Right lobe of liver (tissue), 4 donors: ENCODE results near the gene ARSD.

Experiments
- POLR2A ChIP-seq: fragments of 450-650 bp; IDR thresholded peaks from one replicate; pipeline ENCODE4 v1.6.1; 2017; ENCODE audit warnings: antibody characterized with exemption, mild to moderate bottlenecking
- TF ChIP-seq, protein P1 (sequence below), 4 donors: fragments of 200-600 bp in 3 of 4; fragments of 450-650 bp in 1 of 4; IDR thresholded peaks; one replicate each; pipeline versions ENCODE4 v1.5.1 to v1.8.0; 2016 to 2022; ENCODE audit warnings: antibody characterized with exemption in 4 of 4, mild to moderate bottlenecking in 2 of 4
- donor health status: DM: no; HTN: no; CAD: no.
- donor health status: DM: no; HTN: no; CAD: no.
- donor health status: DM: no; HTN: yes; CAD: no.

DNA sequence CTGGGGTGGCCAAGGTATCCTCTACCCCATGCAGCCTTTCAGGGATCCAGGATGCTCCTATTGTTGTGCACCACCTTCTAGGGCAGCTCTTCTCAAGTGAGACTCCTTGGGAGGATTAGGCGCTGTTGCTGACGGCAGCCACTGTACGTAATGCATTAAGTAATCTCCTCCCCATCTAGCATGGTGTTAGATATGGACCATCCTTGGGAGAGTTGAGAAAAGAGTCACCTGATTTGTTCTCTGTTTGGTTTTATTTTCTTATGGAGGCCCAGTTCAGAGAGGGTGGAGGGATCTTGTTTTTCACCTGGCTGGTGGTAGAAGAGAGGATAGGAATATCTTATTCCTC lies 54.0 kb downstream of the ARSD start:
- TF ChIP-seq, protein P1, sequence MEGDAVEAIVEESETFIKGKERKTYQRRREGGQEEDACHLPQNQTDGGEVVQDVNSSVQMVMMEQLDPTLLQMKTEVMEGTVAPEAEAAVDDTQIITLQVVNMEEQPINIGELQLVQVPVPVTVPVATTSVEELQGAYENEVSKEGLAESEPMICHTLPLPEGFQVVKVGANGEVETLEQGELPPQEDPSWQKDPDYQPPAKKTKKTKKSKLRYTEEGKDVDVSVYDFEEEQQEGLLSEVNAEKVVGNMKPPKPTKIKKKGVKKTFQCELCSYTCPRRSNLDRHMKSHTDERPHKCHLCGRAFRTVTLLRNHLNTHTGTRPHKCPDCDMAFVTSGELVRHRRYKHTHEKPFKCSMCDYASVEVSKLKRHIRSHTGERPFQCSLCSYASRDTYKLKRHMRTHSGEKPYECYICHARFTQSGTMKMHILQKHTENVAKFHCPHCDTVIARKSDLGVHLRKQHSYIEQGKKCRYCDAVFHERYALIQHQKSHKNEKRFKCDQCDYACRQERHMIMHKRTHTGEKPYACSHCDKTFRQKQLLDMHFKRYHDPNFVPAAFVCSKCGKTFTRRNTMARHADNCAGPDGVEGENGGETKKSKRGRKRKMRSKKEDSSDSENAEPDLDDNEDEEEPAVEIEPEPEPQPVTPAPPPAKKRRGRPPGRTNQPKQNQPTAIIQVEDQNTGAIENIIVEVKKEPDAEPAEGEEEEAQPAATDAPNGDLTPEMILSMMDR (IDR thresholded peaks at IDR 0.05) = no peak
- no peak for TF ChIP-seq POLR2A
